ENCODE measurements around the gene TNFRSF6B.

DNA sequence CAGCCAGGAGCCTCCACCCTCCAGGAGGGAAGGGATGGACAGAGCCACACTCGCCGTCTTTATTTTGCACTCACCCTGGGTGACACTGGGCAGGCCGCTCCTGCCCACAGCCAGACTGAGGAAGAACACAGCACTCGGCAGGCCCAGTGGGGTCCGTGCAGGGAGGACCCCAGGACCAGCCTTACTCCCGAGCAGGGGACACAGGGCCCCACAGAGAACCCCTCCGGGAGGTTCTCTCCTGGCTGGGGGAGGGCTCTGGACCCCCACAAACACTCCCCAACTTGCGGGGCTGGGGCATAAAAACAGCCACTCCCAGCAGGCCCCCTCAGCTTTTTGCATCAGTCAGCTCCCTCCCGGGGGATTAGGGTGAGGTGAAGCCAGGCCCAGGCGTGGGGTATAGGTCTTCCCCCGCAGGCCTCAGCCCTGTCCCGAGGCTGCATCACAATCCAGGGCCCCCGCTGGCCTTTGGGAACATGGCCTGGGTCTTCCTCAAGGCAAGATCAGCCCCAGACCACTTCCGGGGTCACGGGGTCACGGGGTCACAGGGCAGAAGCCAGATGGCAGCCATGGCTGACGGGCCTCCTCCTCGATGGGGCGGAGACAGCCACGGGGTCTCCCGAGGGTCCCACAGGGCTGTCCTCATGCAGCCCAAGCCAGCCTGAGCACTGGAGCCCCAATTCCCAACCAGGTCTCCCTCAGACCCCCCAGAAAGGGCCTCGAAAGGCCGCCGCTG, 3.2 kb downstream of the TNFRSF6B start:
- TF ChIP-seq POLR2A (IDR thresholded peaks at IDR 0.05; ENCODE audit: low read length) (no peak), GATA1 (IDR thresholded peaks at IDR 0.05; ENCODE audit: low read depth, low read length) (no peak)

Data from erythroblast (primary cell).